Stimulated activated CD4-positive, alpha-beta T cell treated with anti-CD3 and anti-CD28 coated beads, Interleukin-1b, Interleukin-23, amount 100 ng/mL, for 24 hours (primary cell): ENCODE data around the gene TMEM245.

Experiments
- DNase-seq, 4 experiments: peaks; one replicate each; pipeline ENCODE4 v3.0.0-alpha.2; 2020; ENCODE audit warnings: low read depth in 4 of 4, low spot score in 1 of 4

The TMEM245 gene

GRCh38 chr9:109031241-109031640 lies 88.5 kb downstream of the TMEM245 start:
- DNase-seq: no peak

- no peak for DNase-seq
Observed at GRCh38 chr9:109030426-109030825, 89.3 kb downstream of the TMEM245 start.

- DNase-seq: no peak
Observed at GRCh38 chr9:109028457-109028856, 91.3 kb downstream of the TMEM245 start.

GRCh38 chr9:109027176-109027575 lies 92.6 kb downstream of the TMEM245 start:
- DNase-seq: no peak

- no peak for DNase-seq
Observed at GRCh38 chr9:109026306-109026705, 93.4 kb downstream of the TMEM245 start.

GRCh38 chr9:109022873-109023272 lies 96.9 kb downstream of the TMEM245 start:
- DNase-seq: no peak

GRCh38 chr9:109020581-109021511 lies 98.9 kb downstream of the TMEM245 start:
- DNase-seq: no peak

- DNase-seq: no peak
Observed at GRCh38 chr9:109020113-109020512, 99.6 kb downstream of the TMEM245 start.

- no peak for DNase-seq
Observed at GRCh38 chr9:109019420-109019819, 100.3 kb downstream of the TMEM245 start.

GRCh38 chr9:109017493-109017892 lies 102.3 kb downstream of the TMEM245 start:
- no peak for DNase-seq

GRCh38 chr9:109017061-109017460 lies 102.7 kb downstream of the TMEM245 start:
- DNase-seq: no peak

GRCh38 chr9:109016132-109016531 lies 103.6 kb downstream of the TMEM245 start:
- DNase-seq: no peak

- DNase-seq: no peak
Observed at GRCh38 chr9:109014608-109015280, 105.0 kb downstream of the TMEM245 start.

- DNase-seq: no peak
Observed at GRCh38 chr9:109013679-109014607, 105.8 kb downstream of the TMEM245 start.

- peak; percentile 40 to 87 (median 66) for DNase-seq
Observed at GRCh38 chr9:109012876-109013678, 106.7 kb downstream of the TMEM245 start, which contains the start of gene CTNNAL1. Gene CTNNAL1, minus strand, starts transcription at chr9:109013499. Its CDS starts 57 bp downstream, at chr9:109013442.

GRCh38 chr9:109012009-109012875 lies 107.5 kb downstream of the TMEM245 start:
- peak in 3 of 4 experiments; percentile 7 to 35 (median 29) for DNase-seq

GRCh38 chr9:109011231-109011671 lies 108.5 kb downstream of the TMEM245 start:
- no peak for DNase-seq

- peak in 3 of 4 experiments; percentile 23 to 40 (median 32) for DNase-seq
Observed at GRCh38 chr9:109010746-109011145, 109.0 kb downstream of the TMEM245 start.

GRCh38 chr9:109005678-109006077 lies 114.1 kb downstream of the TMEM245 start:
- no peak for DNase-seq
